Activated CD4-positive, alpha-beta T cell treated with anti-CD3 and anti-CD28 coated beads, Interleukin-2, amount 10 ng/mL, durations not matched to agents 7 days and 5 days (primary cell): ENCODE measurements around the gene PCDHA12. TPM values are rescaled to one million over a fixed set of nuclear protein-coding genes. Genes with fewer than 3 reads are reported as not detected.

Experiments
- total RNA-seq, 2 experiments: library from RNA; stranded (reverse); gene quantifications; one replicate each; pipeline ENCODE4 v1.2.3, GENCODE V29; 2021

Gene PCDHA12
- total RNA-seq, 2 experiments from 2014 or later, result not detected

Other genes with a start within 250 kb of the PCDHA12 start
- gene CD14, start 242.1 kb upstream of the PCDHA12 start, total RNA-seq, result under 1 TPM; 0.21 to 0.37 TPM
- gene TMCO6, start 235.9 kb upstream of the PCDHA12 start, total RNA-seq, result 10 to 100 TPM; 33.5 to 38.8 TPM
- gene NDUFA2, start 227.7 kb upstream of the PCDHA12 start, total RNA-seq, result 10 to 100 TPM; 76.3 to 79.9 TPM
- 100 to 1,000 TPM; 121 to 161 TPM for gene IK, start 227.5 kb upstream of the PCDHA12 start, total RNA-seq
- 10 to 100 TPM; 33.7 to 37.1 TPM for gene WDR55, start 210.4 kb upstream of the PCDHA12 start, total RNA-seq
- gene DND1, start 201.7 kb upstream of the PCDHA12 start, total RNA-seq, result 1 to 10 TPM; 2.0 to 2.2 TPM
- 10 to 100 TPM; 71.5 to 76.5 TPM for gene HARS1, start 183.9 kb upstream of the PCDHA12 start, total RNA-seq
- gene HARS2, start 183.9 kb upstream of the PCDHA12 start, total RNA-seq, result 10 to 100 TPM; 32.7 to 34.2 TPM
- 10 to 100 TPM; 52.4 to 61.3 TPM for gene ZMAT2, start 174.9 kb upstream of the PCDHA12 start, total RNA-seq
- gene PCDHA1, start 89.2 kb upstream of the PCDHA12 start, total RNA-seq, result not detected
- gene PCDHA2, start 80.5 kb upstream of the PCDHA12 start, total RNA-seq, result not detected
- gene PCDHA3, start 74.3 kb upstream of the PCDHA12 start, total RNA-seq, result not detected
- not detected for gene PCDHA4, start 68.2 kb upstream of the PCDHA12 start, total RNA-seq
- gene PCDHA5, start 53.7 kb upstream of the PCDHA12 start, total RNA-seq, result not detected
- gene PCDHA6, start 47.3 kb upstream of the PCDHA12 start, total RNA-seq, result not detected
- gene PCDHA7, start 41.0 kb upstream of the PCDHA12 start, total RNA-seq, result not detected
- not detected for gene PCDHA8, start 34.1 kb upstream of the PCDHA12 start, total RNA-seq
- gene PCDHA9, start 26.9 kb upstream of the PCDHA12 start, total RNA-seq, result not detected
- not detected for gene PCDHA10, start 19.4 kb upstream of the PCDHA12 start, total RNA-seq
- gene PCDHA11, start 6.4 kb upstream of the PCDHA12 start, total RNA-seq, result not detected
- not detected for gene PCDHA13, start 6.8 kb downstream of the PCDHA12 start, total RNA-seq
- gene PCDHAC1, start 51.0 kb downstream of the PCDHA12 start, total RNA-seq, result not detected
- not detected for gene PCDHAC2, start 91.2 kb downstream of the PCDHA12 start, total RNA-seq
- not detected for gene PCDHB1, start 176.1 kb downstream of the PCDHA12 start, total RNA-seq
- gene PCDHB2, start 219.3 kb downstream of the PCDHA12 start, total RNA-seq, result not detected
- not detected for gene PCDHB3, start 225.2 kb downstream of the PCDHA12 start, total RNA-seq
- gene PCDHB4, start 246.5 kb downstream of the PCDHA12 start, total RNA-seq, result not detected